Adrenal gland (tissue), 12 donors: Measurements from ENCODE around the gene PIPOX. TPM values are rescaled to one million over a fixed set of nuclear protein-coding genes. Genes with fewer than 3 reads are reported as not detected.

Source experiments
- DNase-seq, 7 donors: peaks; one replicate each; pipeline ENCODE4 v3.0.0-alpha.2; 2019 to 2020
- H3K27ac ChIP-seq, 5 donors: fragments of 200-600 bp; sonication (generic) in 4 of 5; 1 replicate in 3 of 5; 2 replicates in 2 of 5; pipeline versions ENCODE4 v1.5.1 to v1.8.0; 2016 to 2020; ENCODE audit warnings: mild to moderate bottlenecking in 1 of 5
- H3K27me3 ChIP-seq: fragments of 200-600 bp; 2 replicates; pipeline ENCODE4 v1.8.0; 2021
- H3K36me3 ChIP-seq, 2 donors: fragments of 200-600 bp; replicated peaks in 1 of 2; 1 replicate in 1 of 2; 2 replicates in 1 of 2; pipeline versions ENCODE4 v1.5.1 to v1.8.0; 2018 to 2022
- H3K4me1 ChIP-seq, 2 donors: fragments of 200-600 bp; replicated peaks in 1 of 2; 1 replicate in 1 of 2; 2 replicates in 1 of 2; pipeline versions ENCODE4 v1.5.1 to v1.8.0; 2018 to 2021
- H3K4me3 ChIP-seq, 4 donors: fragments of 200-600 bp; sonication (generic) in 3 of 4; one replicate each; pipeline ENCODE4 v1.5.1; 2016 to 2018
- H3K9me3 ChIP-seq, 3 donors: fragments of 200-600 bp; sonication (generic) in 1 of 3; replicated peaks in 1 of 3; 1 replicate in 2 of 3; 2 replicates in 1 of 3; pipeline versions ENCODE4 v1.5.1 to v1.8.0; 2016 to 2021
- CTCF ChIP-seq, 6 experiments: fragments of 450-650 bp in 4 of 6; fragments of 200-600 bp in 2 of 6; sonication (generic) in 1 of 6; IDR thresholded peaks; 1 replicate in 5 of 6; 2 replicates in 1 of 6; pipeline versions ENCODE4 v1.5.1 to v1.8.0; 2016 to 2021; ENCODE audit warnings: antibody characterized with exemption in 6 of 6, mild to moderate bottlenecking in 2 of 6, moderate library complexity in 1 of 6
- POLR2A ChIP-seq, 2 donors: fragments of 450-650 bp; IDR thresholded peaks; one replicate each; pipeline ENCODE4 v1.6.1; 2017; ENCODE audit warnings: antibody characterized with exemption in 2 of 2, mild to moderate bottlenecking in 2 of 2, moderate library complexity in 1 of 2
- WGBS, 4 donors: extraction: QIAGEN DNeasy Blood & Tissue Kit in 2 of 4; methylation state at CpG; one replicate each; pipeline versions ENCODE4 v1.1.5 to v1.1.7; 2013 to 2017; 5-methylcytosine and 5-hydroxymethylcytosine counted together
- intact Hi-C, 2 donors: fragments of 100-400 bp; cut with DNase I; formaldehyde crosslinking; loops; one replicate each; pipeline versions ENCODE4 v1.14.1 to v1.15.0; 2022 to 2023
- polyA plus RNA-seq, 3 donors: library from polyadenylated mRNA; stranded (reverse); fragments of 200-250 nt in 2 of 3; fragments of 350-450 nt in 1 of 3; fragmentation: Illumina TruSeq in 1 of 3; extraction: RNeasy Lipid Tissue Mini Kit (QIAGEN cat#74804) in 1 of 3; gene quantifications; one replicate each; pipeline ENCODE4 v1.2.3, GENCODE V29; 2013 to 2014
- total RNA-seq, 9 donors: library from RNA; depleted of rRNA in 4 of 9; stranded (reverse); fragments of >200 nt in 4 of 9; fragments of 120-200 nt in 1 of 9; fragmentation: NEBNext Ultra II Directional in 1 of 9; extraction: Animal tissue kit (Norgen Biotek cat#: 25700) in 1 of 9; gene quantifications; one replicate each; pipeline versions ENCODE4 v1.1.0 to v1.2.4, GENCODE V29; 2013 to 2023
- donor health status: healthy with polysubstance abuse.
- donor health status: Bipolar disorder and iron deficiency.
- donor health status: DM: yes; HTN: yes; CAD: no.
- donor health status: DM: no; HTN: no; CAD: no.
- donor health status: DM: no; HTN: no; CAD: no.
- donor health status: DM: yes; HTN: yes; CAD: no.

Gene PIPOX
- total and polyA plus RNA-seq, 12 donors: 0.34 to 2.2 (median 1.3) TPM

GRCh38 chr17:28999206-28999605 is 43.7 kb upstream of the PIPOX start:
- Histone ChIP-seq H3K27ac (no peak overlapping the region), H3K36me3 (no peaks in the 10 kb centered on the region), H3K4me3 (no peak overlapping the region), H3K27me3 (peaks cover 11% of the 10 kb centered on the region), H3K4me1 (no peaks in the 10 kb centered on the region), H3K9me3 (no peaks in the 10 kb centered on the region)
- DNase-seq: no peak
- WGBS, 4 donors: 62 to 75% (median 64%) methylated on average over 4 to 5 of the region's 5 CpGs; no CpG with 5 or more reads in 1 of the 4 donors
- TF ChIP-seq POLR2A (IDR thresholded peaks at IDR 0.05): no peak
- TF ChIP-seq CTCF (IDR thresholded peaks at IDR 0.05): no peak
- intact Hi-C loops: no loop called here

DNA sequence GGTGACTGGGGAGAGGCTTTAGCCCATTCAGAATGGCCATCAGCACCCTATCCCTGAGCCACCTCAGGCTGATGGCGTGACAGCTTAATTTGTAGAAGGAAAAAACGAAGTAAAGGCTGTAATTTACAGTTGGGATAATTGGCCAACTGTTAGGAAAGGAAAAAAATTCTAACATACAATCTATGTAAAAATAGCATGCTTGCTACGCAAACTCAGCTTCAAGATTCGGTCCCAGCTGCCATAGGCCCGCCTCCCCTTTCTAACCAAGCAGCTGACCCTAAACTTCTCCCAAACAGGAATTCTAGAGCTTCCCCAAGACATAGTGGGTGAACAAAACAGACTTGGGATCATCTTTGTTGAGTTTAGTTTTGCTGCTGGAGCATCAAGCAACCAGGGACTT is 42.0 kb upstream of the PIPOX start:
- H3K27ac ChIP-seq: no peak overlapping the region
- no peaks in the 10 kb centered on the region for H3K9me3 ChIP-seq
- intact Hi-C loops: no loop called here
- DNase-seq: no peak
- 76 to 86% (median 84%) methylated on average over 5 of the region's 5 CpGs for WGBS, 4 donors
- TF ChIP-seq CTCF (IDR thresholded peaks at IDR 0.05) (no peak), POLR2A (IDR thresholded peaks at IDR 0.05) (no peak)
- H3K4me1 ChIP-seq: peaks cover under 1 to 3% of the 10 kb centered on the region in 2 donors
- no peaks in the 10 kb centered on the region for H3K36me3 ChIP-seq
- H3K4me3 ChIP-seq: no peak overlapping the region
- peaks cover 25% of the 10 kb centered on the region for H3K27me3 ChIP-seq

- TF ChIP-seq POLR2A (IDR thresholded peaks at IDR 0.05): no peak
- Histone ChIP-seq H3K4me3 (no peak overlapping the region), H3K36me3 (no peaks in the 10 kb centered on the region), H3K27ac (no peak overlapping the region), H3K4me1 (peaks cover 3 to 4% of the 10 kb centered on the region in 2 donors), H3K9me3 (no peaks in the 10 kb centered on the region), H3K27me3 (peaks cover 25% of the 10 kb centered on the region)
- 48 to 62% (median 57%) methylated on average over 3 to 4 of the region's 4 CpGs for WGBS, 4 donors
- DNase-seq: no peak
- intact Hi-C loops: no loop called here
Observed at GRCh38 chr17:29002811-29003210, 40.1 kb upstream of the PIPOX start.

- intact Hi-C loops: no loop called here
- H3K4me1 ChIP-seq: peaks cover 3 to 4% of the 10 kb centered on the region in 2 donors
- TF ChIP-seq POLR2A (IDR thresholded peaks at IDR 0.05): no peak
- no peak for TF ChIP-seq CTCF (IDR thresholded peaks at IDR 0.05)
- H3K9me3 ChIP-seq: no peaks in the 10 kb centered on the region
- H3K36me3 ChIP-seq: no peaks in the 10 kb centered on the region
- no peak overlapping the region for H3K27ac ChIP-seq
- H3K27me3 ChIP-seq: peaks cover 25% of the 10 kb centered on the region
- no peak for DNase-seq
- H3K4me3 ChIP-seq: no peak overlapping the region
- 60 to 65% (median 63%) methylated on average over 5 to 12 of the region's 12 CpGs for WGBS, 4 donors
Observed at GRCh38 chr17:29003289-29003688, 39.7 kb upstream of the PIPOX start.

GRCh38 chr17:29004081-29004692 is 38.8 kb upstream of the PIPOX start:
- 27 to 36% (median 31%) methylated on average over 8 to 20 of the region's 20 CpGs for WGBS, 4 donors
- Histone ChIP-seq H3K36me3 (no peaks in the 10 kb centered on the region), H3K27me3 (peaks cover 25% of the 10 kb centered on the region), H3K4me3 (no peak overlapping the region), H3K4me1 (peaks cover 3 to 4% of the 10 kb centered on the region in 2 donors), H3K27ac (no peak overlapping the region), H3K9me3 (no peaks in the 10 kb centered on the region)
- peak in 6 of 7 donors; percentile 44 to 77 (median 61) for DNase-seq
- intact Hi-C loops: no loop called here
- TF ChIP-seq POLR2A (IDR thresholded peaks at IDR 0.05) (no peak), CTCF (IDR thresholded peaks at IDR 0.05) (no peak)
